Stimulated activated CD4-positive, alpha-beta T cell treated with anti-CD3 and anti-CD28 coated beads, Interleukin-15, amount 100 ng/mL, for 1 hour (primary cell): ENCODE data around the gene PIAS1.
"Not testable (repeated sequence)": the region's sequence is repeated elsewhere in the genome, so short reads cannot be mapped to it uniquely, and the experiment has no call there.

Experiments used
- DNase-seq, 2 donors: peaks; one replicate each; pipeline ENCODE4 v3.0.0-alpha.2; 2020; ENCODE audit warnings: low read depth in 1 of 2, low spot score in 1 of 2

Gene PIAS1

DNA sequence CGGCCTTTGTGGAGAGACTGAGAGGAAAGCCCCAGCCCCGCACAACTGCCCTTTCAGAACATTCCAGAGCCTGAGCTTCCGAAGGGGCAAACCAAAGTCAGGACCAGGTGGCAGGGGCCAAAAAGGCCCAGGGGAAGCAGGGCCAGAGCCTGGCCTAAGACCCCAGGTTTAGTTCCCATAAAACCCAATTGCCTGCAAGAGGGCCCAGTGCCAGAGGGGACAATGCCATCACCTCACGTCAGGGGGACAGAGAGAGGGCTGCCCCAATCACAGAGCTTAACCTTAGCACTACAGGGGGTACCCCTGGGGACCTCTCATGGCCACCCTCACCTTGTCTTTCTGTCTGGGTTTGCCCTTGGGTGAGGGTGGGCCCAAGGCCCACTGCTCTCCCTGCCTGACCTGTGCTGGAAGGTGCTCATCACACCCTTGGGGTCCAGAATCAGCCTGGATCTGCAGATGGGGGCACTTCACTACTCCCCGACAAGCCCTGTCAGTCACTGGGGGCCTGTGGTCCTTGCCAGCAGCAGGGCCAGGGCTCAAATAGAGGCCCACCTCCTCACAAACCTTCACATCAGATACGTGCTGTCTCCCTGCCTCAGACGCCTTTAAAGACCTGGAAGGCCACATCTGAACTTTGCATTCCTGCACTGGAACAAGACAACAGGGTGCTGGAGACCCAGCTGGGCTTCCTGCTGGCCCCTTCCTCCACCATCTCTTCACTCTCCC, 147.2 kb downstream of the PIAS1 start:
- DNase-seq = no peak

DNA sequence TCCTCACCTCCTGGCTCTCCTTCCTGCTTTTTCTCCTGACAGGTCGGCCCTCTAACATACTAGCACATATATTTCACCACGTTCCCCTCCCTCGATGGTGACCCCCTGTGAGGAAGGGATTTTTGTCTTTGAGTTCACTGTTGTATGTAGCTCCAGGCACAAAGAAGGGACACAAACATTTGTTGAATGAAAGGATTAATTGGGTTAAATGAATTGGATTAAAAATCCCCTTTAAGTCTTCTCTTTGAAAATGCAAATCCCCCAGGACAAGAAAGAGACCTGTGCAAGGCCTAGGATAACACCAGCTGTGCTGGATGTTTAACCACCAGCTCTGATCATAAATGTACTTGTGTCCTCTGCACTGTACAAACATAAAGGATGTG, 147.8 kb downstream of the PIAS1 start:
- DNase-seq = no peak

DNA sequence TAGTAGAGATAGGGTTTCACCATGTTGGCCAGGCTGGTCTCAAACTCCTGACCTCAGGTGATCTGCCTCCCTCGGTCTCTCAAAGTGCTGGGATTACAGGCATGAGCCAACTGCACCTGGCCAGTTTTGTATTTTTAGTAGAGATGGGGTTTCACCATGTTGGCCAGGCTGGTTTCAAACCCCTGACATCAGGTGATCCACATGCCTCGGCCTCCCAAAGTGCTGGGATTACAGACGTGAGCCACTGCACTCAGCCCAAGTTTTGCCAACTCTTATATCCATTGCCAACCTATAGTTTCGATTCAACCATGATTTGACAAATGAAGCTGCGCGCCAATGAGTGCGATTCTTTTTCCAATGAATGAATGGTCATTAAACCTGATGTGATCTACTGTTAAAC, 148.9 kb downstream of the PIAS1 start:
- not testable (repeated sequence) for DNase-seq

DNA sequence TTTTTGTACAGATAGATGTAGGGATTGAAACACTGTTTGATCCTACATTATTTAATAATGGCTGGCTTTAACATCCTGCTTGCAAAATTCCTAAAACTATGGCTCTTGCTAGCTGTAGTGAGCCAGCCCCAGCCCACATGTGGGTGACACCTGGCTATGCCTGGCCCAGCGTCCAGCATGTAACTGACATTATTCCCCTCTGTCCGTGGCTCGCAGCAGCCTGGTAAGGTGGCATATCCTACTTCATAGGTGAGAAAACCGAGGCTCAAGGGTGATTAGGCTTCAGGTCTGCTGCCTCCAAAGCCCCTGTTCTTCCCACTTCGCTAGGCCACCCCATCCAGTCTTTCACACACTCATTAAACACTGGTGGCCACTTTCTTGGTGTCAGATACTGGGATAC, 149.4 kb downstream of the PIAS1 start:
- DNase-seq = no peak

DNA sequence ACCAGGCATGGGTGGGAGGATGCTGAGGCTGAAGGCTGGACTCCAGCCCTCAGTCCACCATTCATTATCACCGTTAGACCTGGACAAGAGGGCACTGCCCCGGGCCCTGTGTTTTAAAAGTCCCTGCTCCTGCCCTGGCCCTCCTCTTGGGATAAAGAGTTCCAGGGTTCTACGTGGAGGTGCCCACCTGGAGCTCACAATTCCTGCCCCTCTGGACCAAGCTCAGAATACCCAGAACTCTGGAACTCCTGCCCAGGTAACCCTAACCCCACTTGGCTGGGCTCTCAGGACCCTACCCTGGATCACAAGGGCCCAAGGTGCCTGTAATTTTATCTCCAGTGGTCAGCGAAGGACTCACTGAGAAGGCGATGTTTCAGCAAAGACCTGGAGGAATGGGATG, 149.8 kb downstream of the PIAS1 start:
- no peak for DNase-seq

DNA sequence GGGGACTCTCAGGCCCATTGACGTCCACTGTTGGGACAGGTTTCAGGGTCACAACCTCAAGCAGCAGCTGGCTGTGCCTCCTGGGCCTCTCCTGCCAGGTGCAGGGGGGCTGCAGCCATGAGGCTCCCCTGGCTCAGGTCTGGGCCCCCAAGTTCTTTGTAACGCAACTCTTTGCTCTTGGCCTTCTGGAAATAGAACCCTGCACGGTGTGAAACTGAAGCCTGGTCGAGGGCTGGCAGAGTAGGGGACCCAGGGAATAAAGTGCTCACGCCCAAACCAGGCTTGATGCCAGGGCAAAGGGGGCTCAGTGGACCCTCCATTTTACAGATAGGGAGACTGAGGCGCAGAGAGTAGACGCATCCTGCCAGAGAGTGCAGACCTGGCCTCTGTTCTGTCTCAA, 150.2 kb downstream of the PIAS1 start:
- no peak for DNase-seq

DNA sequence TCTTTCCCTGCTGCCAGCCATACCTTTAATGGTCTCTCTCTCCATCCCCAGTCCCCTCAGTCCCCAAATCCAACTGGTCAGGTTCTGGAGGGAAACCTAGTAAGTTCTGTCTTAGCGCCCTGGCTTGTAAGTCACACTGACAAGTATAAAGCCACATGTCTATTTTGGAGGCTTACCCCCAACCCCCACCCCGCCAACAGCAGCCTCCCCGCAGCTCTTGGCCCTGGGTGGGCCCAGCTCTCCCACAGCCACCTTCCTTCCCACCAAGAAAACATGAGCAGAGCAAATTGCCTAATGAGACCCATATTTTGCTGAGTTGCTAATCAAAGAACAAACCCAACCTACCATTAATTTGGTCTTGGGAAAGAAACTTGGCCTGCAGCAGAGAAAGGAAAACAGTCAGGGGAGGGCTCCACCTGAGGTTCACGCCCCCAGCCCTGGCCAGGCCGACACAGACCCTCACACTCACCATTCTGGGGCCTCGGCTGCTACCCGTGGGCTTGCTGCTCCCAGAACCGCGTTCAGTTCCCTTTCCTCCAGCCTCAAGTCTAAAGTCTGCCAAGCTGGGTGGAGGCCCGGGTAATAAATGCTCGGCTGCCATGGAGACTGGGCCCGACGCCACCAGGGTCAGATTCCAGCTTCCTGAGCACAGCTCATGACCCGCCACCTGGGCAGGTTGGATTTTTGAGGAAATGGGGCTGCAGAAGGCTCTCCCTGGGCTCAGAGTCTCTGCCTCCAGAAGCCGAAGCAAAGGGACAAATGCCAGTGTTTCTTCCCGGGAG, 150.9 kb downstream of the PIAS1 start, which contains the start of gene CALML4:
Gene CALML4, minus strand, starts transcription at position 557 of the 782 bp plus-strand sequence. Its CDS starts 85 bp downstream, at position 472.
- no peak for DNase-seq

DNA sequence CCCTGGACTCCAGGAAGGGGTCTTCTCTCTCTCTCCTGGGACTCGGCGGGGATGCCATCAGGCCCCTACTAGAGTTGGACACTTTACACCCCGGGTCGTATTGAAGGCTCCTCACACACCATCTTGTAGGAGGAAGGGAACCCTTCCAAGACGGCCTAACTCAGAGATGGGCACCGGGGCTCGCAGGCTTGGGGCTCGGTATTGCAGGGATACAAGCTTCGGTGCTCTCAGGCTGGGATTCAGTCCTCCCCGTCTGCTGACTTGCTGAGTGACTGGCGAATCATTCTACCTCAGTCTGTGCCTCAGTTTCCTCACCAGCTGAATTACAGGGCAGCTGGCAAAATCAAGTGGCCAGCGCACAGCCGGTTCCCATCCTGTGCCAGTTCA, 151.4 kb downstream of the PIAS1 start:
- DNase-seq = no peak

DNA sequence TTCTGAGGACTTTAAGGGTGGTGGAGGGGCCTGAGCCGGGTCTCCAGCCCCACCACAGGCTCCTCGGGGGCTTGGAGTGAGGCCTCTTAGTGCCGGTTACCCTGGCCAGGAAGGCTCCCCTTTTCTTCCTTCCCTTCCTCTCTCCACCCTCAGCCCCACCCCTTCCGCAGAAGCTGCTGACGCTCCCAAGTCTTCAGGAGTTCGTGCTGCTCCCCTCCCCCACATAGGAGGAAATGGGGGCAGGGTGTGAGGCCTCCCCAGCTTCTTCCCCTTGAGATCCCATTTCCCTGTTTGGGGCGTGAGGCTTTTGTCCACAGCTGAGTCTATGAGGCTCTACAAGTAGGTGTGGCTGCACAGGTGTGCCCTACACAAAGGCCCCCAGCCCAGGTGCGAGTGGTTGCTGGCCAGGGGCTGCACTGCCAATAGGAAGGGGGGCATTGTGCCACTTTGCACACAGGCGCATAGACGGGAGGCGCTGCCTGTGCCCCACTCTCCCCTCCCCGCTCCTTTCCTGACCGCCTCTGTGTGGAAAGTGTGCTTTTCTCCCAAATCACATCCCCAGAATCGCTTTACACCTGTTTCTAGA, 151.9 kb downstream of the PIAS1 start:
- DNase-seq = no peak

DNA sequence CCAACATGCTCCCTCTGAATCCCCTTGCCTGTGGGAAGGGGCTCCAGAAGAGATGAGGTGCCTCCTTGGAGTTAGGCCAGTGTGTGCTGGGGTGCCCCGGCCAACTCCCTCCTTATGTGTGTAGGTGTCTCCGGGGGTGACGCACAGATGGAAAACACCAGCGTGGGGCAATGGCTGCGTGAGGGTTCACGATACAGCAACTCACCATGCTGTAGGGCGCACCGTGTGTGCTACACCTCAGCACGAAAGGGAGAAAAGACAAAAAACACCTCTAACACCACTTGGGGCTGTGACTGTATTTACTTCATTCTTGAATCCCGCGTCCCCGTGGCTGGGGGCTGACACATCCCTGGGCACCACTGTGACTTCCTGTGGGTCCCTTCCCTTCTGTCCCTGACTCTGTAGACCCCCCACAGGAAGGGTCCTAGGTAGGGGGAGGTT, 152.6 kb downstream of the PIAS1 start:
- DNase-seq = no peak

DNA sequence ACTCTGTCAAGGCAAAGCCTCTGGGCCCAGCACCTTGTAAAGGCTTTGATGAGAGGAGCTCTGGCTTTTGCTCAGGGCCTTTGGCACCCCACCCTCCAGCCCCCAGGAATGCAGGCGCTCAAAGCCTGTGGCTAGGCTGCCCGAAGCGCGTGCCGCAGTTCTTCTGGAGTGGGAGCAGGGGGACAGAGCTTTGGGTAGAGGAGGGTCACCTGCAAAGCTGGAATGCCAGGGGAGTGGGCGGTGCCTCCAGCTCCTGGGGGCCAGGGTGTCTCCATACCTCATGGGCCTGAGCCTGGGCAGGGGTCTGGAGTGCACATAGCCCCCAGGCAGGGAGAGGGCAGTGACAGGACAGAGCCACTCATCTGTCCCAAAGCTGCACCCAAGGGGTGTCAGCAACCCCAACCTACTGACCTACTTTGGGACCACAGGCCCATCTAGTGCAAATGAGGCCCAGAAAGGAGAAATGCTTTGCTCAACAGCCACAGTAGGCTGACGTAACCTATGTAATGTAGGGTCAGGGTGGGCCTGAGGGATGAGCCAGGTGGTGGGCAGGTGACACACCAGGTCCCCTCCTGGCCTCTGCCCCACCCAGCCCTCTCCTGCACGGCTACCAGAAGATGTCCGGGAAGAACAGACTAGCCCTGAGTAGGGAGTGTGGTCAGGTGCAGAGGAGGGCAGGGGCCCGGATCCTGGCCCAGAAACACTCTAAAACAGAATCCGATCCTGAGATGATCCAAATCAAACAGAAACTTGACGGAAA, 153.2 kb downstream of the PIAS1 start:
- no peak for DNase-seq

DNA sequence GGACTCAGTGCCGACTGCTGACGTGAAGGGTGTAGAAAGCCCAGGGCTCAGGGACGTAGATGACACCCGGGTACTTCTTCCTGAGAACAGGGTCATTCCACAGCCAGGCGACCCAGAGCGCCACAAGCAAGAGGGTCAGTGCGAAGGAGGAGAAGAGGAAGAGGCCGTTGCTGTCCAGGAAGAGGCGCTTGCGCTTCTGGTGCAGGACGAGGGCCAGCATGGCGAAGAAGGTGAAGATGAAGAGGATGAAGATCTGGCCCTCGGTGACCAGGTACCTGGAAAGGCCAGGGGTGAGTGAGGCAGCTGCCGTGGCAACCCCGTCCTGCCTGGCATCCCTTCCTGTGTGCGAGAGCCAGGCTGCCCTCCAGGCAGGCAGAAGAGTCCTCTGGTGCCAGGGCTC, 154.0 kb downstream of the PIAS1 start:
- no peak for DNase-seq

DNA sequence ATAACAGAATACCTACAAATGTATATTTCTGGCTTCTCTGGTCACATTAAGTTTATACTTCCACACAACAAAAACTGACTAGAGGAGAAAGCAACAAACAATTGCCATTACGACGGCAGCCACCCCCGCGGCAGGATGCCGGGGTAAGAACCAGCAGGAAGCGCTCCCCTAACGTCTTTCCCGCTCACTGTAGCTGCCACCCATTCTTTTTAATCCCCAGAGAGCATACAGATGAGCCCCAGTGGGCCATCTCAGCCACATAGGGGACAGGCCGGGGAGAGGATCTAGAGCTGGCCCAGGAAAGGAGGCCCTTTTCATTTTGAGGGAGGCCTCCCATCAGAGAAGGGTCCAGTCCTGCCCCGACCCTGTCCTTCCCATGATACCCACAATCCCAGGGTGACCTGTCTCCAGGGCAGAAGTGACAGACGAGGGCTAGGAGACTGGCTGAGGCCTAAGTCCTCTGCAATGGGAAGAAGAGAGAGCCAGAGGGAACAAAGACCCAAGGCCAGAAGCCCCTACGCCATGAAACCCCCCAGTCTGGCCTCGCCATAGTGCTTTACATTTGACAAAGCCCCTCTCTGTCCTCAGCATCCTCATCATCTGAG, 154.6 kb downstream of the PIAS1 start:
- DNase-seq = no peak

DNA sequence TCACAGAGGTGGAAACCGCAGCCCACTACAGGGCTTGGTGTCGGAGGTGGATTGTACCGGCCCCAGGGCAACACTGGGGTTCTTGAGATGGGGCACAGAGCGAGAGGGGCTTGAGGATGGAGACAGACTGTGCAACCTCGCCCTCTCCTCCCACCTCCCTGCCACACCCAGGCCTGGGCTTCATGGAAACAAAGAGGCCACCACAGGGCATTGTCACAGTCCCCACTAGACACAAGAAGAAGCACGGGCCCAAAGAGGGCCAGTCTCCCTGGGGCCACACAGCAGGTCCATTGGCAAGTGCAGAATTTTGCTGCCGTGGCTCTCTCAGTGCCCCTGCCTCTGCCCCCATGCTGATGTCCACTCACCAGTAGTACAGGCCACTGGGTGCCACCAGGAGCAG, 155.2 kb downstream of the PIAS1 start:
- DNase-seq = no peak

DNA sequence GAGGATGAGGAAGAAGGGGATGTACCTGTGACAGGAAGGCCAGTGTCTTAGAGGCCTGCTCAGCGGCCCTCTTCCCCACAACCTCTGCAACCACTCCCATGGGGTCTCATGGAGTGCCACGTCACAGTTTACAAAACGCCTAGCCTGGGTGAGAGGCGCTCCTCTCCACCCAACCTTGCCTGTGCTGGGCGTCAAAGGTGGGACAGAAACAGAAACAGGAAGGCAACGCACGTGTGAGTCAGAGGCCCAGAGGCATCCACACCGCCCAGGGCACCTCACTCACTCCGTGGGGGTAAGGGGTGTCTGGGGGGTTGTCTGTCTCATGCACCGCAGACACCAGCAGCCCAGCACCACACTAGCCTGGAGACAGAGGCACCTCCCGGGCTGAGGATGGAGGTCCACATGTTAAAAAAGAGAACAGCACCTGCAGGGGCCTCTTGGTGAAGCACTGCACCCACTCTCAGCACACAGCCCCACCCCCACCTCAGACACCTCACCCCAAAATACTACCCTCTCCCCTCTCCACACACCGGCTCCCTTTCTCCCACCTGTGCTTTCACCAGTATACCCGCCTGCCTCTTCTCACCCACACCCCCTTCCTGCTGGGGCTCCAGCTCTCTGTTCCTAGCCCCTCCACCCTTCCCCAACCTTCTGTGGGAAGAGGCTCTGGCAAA, 155.8 kb downstream of the PIAS1 start:
- DNase-seq = peak in 1 of 2 donors; percentile 20

DNA sequence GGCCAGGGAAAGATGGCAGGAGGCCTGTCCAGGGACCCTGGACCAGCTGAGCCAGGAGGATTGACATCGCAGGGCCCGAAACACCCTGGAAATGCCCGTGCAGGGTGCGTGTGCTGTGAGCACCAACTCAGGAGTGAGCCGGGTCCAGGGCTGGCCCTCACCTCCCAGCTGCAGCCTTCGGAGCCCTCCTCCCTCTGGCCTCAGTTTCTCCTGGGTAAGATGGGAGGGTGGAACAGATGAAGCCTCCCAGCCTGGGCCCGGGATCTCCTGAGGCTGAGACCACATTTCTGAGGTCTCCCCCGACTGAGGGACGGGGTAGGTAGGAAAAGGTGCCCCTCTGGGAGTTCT, 156.3 kb downstream of the PIAS1 start:
- no peak for DNase-seq

DNA sequence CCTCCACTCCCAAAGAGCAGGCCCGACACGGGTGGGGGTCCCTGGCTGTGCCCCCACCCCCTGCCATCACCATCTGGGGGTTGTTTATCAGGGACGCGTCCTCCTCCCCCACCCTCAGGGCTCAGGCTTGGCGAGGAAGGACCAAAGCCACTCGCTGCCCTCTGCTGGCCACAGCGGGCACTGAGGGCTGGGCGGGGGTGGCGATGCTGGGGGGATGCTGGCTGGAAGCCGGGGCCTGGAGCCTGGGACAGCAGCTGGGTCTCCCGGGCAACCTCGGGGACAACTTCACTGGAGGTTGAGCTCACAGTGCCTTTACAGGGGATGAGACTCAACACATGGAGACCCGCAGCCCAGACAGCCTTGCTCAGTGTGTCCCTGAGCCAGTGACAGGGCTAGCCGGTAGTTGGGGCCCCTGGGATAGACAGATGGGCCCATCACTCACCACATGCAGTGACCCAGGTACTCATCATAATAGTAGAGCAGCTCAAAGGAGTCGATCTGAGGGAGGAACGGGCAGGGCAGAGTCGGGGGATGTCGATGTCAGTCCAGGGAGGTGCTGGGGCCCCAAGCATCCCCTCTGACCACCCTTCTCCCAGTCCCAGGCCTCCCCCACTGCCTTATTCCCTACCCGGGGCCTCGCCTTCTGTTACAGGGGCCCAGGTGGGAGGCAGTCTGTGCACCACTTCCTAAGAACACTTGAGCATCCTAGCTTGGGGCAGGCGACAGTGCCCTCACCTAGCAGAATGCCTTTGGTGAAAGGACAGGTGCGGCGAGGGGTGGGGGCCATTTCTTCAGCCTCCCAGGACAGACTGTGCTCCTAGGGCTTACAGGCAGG, 156.9 kb downstream of the PIAS1 start:
- DNase-seq = peak in 1 of 2 donors; percentile 49

DNA sequence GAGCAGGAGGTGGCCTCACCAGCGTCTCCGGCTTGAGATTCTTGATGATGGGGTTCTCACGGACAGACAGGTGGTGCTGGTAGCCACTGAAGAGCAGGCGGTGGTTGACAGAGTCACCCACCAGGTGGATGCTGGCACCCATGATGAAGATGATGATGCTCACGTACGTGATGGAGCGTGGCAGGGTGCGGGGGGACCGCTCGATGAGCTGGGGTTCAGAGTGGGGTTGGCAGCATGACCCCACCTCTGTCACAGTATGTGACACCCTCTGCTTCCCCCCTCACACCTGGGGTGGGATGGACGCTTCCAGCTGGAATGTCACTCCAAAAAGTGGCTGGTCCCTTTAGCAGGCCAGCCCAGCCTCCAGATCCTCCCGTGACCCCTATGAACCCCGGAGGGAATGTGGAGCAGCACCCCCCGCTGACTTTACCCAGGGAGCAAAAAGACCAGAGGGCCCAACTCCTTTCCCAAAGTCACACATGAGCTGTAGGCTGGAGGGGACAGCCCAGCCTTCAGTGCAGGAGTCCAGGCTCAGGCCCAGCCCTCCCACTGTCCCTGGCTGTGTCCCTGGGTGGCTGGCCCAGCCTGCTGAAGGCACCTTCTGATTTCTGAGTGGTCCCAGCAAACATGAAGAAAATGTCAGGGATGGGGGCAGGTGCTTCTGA, 157.7 kb downstream of the PIAS1 start:
- DNase-seq = no peak

DNA sequence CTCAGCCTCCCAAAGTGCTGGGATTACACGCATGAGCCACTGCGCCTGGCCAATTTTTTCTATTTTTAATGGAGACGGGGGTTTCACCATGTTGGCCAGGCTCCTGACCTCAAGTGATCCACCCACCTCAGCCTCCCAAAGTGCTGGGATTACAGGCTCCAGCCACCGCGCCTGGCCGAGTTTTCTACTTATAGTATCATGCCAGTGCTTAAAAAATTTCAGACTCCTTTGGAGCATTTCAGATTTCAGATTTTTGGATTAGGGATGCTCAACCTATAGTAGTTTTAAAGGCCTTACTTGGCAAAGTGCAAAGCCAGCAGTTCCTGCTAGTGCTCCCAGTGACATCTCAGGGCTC, 159.4 kb downstream of the PIAS1 start:
- DNase-seq = not testable (repeated sequence)
